Heart right ventricle (tissue), 16 donors: ENCODE results near the gene GFOD1. TPM values are rescaled to one million over a fixed set of nuclear protein-coding genes. Genes with fewer than 3 reads are reported as not detected.

Source experiments
- ATAC-seq, 8 donors: fragments of 200-7000 bp; cut with Tn5 transposase; one replicate each; pipeline ENCODE4 v1.9.1; 2020; ENCODE audit warnings: mild to moderate bottlenecking in 8 of 8, moderate library complexity in 8 of 8, moderate number of reproducible peaks in 1 of 8
- DNase-seq, 2 donors: peaks; one replicate each; pipeline ENCODE4 v3.0.0-alpha.2; 2020
- H3K27ac ChIP-seq, 10 donors: fragments of 200-600 bp; sonication (generic) in 2 of 10; one replicate each; pipeline versions ENCODE4 v1.5.0 to v1.8.0; 2020 to 2022; ENCODE audit warnings: mild to moderate bottlenecking in 3 of 10
- H3K27me3 ChIP-seq, 7 donors: fragments of 200-600 bp; one replicate each; pipeline ENCODE4 v1.8.0; 2021 to 2022; ENCODE audit warnings: mild to moderate bottlenecking in 2 of 7
- H3K36me3 ChIP-seq, 9 donors: fragments of 200-600 bp; sonication (generic) in 1 of 9; one replicate each; pipeline versions ENCODE4 v1.5.0 to v1.8.0; 2020 to 2022; ENCODE audit warnings: mild to moderate bottlenecking in 2 of 9
- H3K4me1 ChIP-seq, 9 donors: fragments of 200-600 bp; sonication (generic) in 1 of 9; one replicate each; pipeline versions ENCODE4 v1.5.0 to v1.8.0; 2020 to 2022; ENCODE audit warnings: mild to moderate bottlenecking in 4 of 9
- H3K4me3 ChIP-seq, 10 donors: fragments of 200-600 bp; sonication (generic) in 2 of 10; one replicate each; pipeline versions ENCODE4 v1.5.0 to v1.8.0; 2020 to 2022; ENCODE audit warnings: mild to moderate bottlenecking in 7 of 10, moderate library complexity in 2 of 10
- H3K9me3 ChIP-seq, 11 donors: fragments of 200-600 bp in 10 of 11; sonication (generic) in 2 of 11; one replicate each; pipeline versions ENCODE4 v1.5.0 to v1.8.0; 2013 to 2022; ENCODE audit warnings: mild to moderate bottlenecking in 2 of 11, control low read depth in 1 of 11, moderate library complexity in 1 of 11
- WGBS, 2 donors: extraction: QIAGEN DNeasy Blood & Tissue Kit; methylation state at CpG; one replicate each; pipeline ENCODE4 v1.1.7; 2013; ENCODE audit warnings: inconsistent platforms in 1 of 2; 5-methylcytosine and 5-hydroxymethylcytosine counted together
- intact Hi-C, 10 donors: fragments of 100-400 bp; cut with DNase I; formaldehyde crosslinking; loops; one replicate each; pipeline versions ENCODE4 v1.11.1 to v1.14.2; 2022
- polyA plus RNA-seq, 2 donors: library from polyadenylated mRNA; stranded (reverse); fragments of 200-250 nt; gene quantifications; one replicate each; pipeline ENCODE4 v1.2.3, GENCODE V29; 2013
- total RNA-seq, 10 donors: library from RNA; stranded (reverse); fragmentation: NEBNext Ultra II Directional in 3 of 10; extraction: Animal tissue kit (Norgen Biotek cat#: 25700) in 3 of 10; gene quantifications; one replicate each; pipeline versions ENCODE4 v1.2.1 to v1.2.4, GENCODE V29; 2021 to 2023
- TF ChIP-seq, protein P1 (sequence below), 9 donors: fragments of 200-600 bp; sonication (generic) in 2 of 9; IDR thresholded peaks; one replicate each; pipeline versions ENCODE4 v1.5.0 to v1.8.0; 2021 to 2022; ENCODE audit warnings: antibody characterized with exemption in 9 of 9, mild to moderate bottlenecking in 5 of 9, moderate library complexity in 1 of 9
- donor health status: Arrhythmogenic right ventricular cardiomyopathy.
- donor health status: ischemic (EF 13 %, LVEDD 7.1; RV severe dilation, severe dysfunction).
- donor health status: healthy with polysubstance abuse.
- donor health status: DM: no; HTN: yes; CAD: no.
- donor health status: DM: no; HTN: no; CAD: no.
- donor health status: ischemic (EF 25% LVEDD 6.9; RV normal size, moderate dysfunction).
- donor health status: ischemic (EF 25% LVEDD 5.7; RV mildly dilated, moderate dysfunction).
- donor health status: healthy.
- donor health status: DM: yes; HTN: yes; CAD: no.
- donor health status: Ischemic cardiomyopathy.
- donor health status: ischemic (EF 35%, LVEDD 5.7; RV mildly dilated, moderate dysfunction).
- donor health status: nonischemic (EF 11% LVEDD 7.7; RV severe dilation, severe dysfunction).
- donor health status: DM: yes; HTN: yes; CAD: no.
- donor health status: PGD.
- donor health status: ischemic (EF 29% LVEDD 5.4; RV normal size, mild dysfunction).
- donor health status: nonischemic (EF 23%, LVEDD 6.1; RV moderate dilation, normal function).

Gene GFOD1
- total and polyA plus RNA-seq, 12 donors, result 13.8 to 96.5 (median 37.0) TPM

DNA sequence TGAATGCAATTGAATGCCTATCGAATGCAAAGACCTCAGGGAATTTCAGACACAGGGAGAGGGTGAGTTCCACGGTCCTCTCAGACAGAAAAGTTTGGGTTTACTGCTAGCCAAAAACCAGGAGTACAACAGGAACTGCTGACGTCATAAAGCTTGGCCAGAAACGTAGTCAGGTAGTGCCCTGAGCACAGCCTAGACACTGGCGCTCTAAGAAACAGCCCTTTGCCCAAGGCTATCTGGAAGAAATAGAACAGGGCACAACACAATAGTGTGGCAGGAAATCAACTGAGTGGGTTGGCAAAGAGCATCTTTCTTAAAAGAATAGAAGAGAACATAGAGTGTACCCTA is 58.0 kb downstream of the GFOD1 start:
- TF ChIP-seq, protein P1, sequence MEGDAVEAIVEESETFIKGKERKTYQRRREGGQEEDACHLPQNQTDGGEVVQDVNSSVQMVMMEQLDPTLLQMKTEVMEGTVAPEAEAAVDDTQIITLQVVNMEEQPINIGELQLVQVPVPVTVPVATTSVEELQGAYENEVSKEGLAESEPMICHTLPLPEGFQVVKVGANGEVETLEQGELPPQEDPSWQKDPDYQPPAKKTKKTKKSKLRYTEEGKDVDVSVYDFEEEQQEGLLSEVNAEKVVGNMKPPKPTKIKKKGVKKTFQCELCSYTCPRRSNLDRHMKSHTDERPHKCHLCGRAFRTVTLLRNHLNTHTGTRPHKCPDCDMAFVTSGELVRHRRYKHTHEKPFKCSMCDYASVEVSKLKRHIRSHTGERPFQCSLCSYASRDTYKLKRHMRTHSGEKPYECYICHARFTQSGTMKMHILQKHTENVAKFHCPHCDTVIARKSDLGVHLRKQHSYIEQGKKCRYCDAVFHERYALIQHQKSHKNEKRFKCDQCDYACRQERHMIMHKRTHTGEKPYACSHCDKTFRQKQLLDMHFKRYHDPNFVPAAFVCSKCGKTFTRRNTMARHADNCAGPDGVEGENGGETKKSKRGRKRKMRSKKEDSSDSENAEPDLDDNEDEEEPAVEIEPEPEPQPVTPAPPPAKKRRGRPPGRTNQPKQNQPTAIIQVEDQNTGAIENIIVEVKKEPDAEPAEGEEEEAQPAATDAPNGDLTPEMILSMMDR (IDR thresholded peaks at IDR 0.05), result no peak
- ATAC-seq (peak in 1 of 8 donors; percentile 12), DNase-seq (no peak)
- Histone ChIP-seq H3K4me1 (peaks cover 18 to 92% (median 85%) of the 10 kb centered on the region in 9 donors), H3K36me3 (no peaks in the 10 kb centered on the region), H3K27me3 (no peaks in the 10 kb centered on the region), H3K4me3 (no peak overlapping the region), H3K27ac (peak overlapping the region in 7 of 10 donors; percentile 6 to 84 (median 43)), H3K9me3 (no peaks in the 10 kb centered on the region)
- 67 to 77% methylated on average over 5 of the region's 5 CpGs for WGBS, 2 donors
- intact Hi-C loops, result loop anchor here in 1 of 10 donors (10.0 kb wide), 1 partner anchor 55 kb away; the partner anchor contains the start of gene GFOD1

DNA sequence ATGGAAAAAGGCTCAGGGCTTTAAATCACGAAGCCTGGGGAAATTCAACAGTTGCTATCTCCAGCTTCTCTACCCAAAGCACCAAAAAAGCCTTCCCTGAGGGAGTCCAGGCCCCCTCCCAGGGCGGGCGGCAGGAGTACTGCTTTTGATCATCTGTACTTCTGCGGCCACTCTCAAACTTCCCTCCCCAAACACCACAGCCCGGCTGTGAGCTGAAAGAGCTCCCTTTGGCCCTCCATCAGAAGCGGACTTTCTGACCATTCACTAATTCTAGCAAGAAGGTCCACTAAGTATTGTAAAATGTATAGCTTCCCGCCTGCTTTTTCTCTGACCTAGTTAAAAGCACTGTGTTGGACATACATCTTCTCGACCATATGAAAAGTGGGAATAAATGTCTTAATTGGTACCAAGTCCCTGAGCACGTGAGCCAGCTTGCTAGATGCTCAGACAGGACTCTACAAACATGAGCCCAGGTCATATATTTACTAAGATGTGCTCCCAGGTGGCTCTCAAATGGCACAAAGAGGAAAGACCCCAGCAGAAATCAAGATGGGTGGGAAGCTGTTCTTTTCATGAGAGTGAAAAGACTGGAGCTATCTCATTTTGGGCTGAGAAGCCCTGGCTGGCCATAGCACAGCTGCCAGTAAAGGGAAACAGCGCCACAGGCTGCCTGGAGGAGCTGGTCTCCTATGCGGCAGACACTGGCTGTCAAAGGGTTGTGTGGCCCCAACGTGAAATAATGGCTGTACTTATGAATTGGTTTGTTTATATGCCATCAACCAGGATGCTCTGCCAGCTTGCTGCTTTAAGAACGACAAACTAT is 58.6 kb downstream of the GFOD1 start:
- Histone ChIP-seq H3K27ac (peak overlapping the region in 7 of 10 donors; percentile 6 to 84 (median 43)), H3K4me1 (peaks cover 18 to 95% (median 86%) of the 10 kb centered on the region in 9 donors), H3K27me3 (no peaks in the 10 kb centered on the region), H3K36me3 (no peaks in the 10 kb centered on the region), H3K9me3 (no peaks in the 10 kb centered on the region), H3K4me3 (peak overlapping the region in 1 of 10 donors; percentile 13)
- no peak for ATAC-seq
- WGBS, 2 donors, result 86 to 88% methylated on average over 13 of the region's 13 CpGs
- intact Hi-C loops, result loop anchor here in 1 of 10 donors (10.0 kb wide), 1 partner anchor 56 kb away; the partner anchor contains the start of gene GFOD1
- TF ChIP-seq, protein P1 (IDR thresholded peaks at IDR 0.05), result peak in 1 of 9 donors; percentile 2
- no peak for DNase-seq

DNA sequence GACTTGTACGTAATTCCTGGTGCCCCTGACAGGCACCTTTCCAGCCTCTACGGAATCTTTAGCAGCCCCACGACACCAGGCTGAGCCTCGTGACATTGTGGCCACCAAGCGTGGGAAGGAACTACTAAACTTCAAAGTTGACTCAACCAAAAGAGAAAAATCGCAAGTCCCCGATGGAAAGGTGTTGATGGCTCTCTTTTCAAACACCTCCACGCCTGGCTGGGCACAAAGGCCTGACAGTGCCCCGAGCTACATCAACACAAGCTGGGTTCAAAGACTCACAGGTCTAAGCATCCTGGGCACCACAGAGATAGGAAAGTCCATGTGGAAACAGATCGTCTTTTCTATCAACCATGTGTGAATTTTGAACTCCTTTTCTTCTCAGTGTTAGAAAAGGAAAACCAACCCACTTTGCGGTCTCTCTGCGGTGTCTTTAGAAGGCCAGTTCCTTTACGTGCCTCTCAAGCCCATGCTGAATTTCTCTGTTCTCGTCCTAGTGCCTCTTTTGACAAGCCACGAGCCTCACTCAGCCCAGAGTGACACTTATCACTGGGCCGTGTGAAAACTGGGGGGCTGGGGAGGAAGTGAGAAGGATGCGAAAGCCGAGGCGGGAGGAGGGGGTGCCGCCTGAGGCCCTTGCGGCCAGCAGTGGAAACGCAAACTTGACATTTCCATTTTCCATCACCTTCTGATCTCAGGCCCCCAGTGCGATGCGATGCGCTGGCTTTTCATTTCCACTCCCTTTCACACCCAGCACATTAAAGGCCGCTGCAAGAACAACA is 59.4 kb downstream of the GFOD1 start:
- intact Hi-C loops, result loop anchor here in 1 of 10 donors (10.0 kb wide), 1 partner anchor 57 kb away; the partner anchor contains the start of gene GFOD1
- H3K27me3 ChIP-seq, result no peaks in the 10 kb centered on the region
- peak overlapping the region in 8 of 10 donors; percentile 12 to 84 (median 74) for H3K27ac ChIP-seq
- no peaks in the 10 kb centered on the region for H3K9me3 ChIP-seq
- TF ChIP-seq, protein P1 (IDR thresholded peaks at IDR 0.05), result peak in 1 of 9 donors; percentile 20
- H3K4me1 ChIP-seq, result peaks cover 18 to 95% (median 85%) of the 10 kb centered on the region in 9 donors
- no peak for DNase-seq
- no peaks in the 10 kb centered on the region for H3K36me3 ChIP-seq
- peak overlapping the region in 1 of 10 donors; percentile 13 for H3K4me3 ChIP-seq
- WGBS, 2 donors, result 59 to 70% methylated on average over 26 of the region's 26 CpGs
- ATAC-seq, result peak in 1 of 8 donors; percentile 10

DNA sequence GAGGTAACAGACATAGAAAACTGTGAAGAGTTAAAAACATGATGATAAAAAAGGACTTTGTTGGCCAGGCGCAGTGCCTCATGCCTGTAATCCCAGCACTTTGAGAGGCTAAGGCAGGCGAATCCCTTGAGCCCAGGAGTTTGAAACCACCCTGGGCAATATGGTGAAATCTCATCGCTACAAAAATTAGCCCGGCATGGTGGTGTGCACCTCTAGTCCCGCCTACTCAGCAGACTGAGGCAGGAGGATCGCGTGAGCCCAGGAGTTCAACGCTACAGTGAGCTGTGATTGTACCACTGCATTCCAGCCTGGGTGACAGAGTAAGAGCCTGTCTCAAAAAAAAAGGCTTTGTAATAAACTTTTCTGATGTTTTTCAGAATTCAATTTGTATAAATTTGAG is 60.1 kb downstream of the GFOD1 start:
- Histone ChIP-seq H3K27ac (peak overlapping the region in 7 of 10 donors; percentile 12 to 84 (median 78)), H3K4me1 (peaks cover 18 to 95% (median 86%) of the 10 kb centered on the region in 9 donors), H3K9me3 (no peaks in the 10 kb centered on the region), H3K27me3 (no peaks in the 10 kb centered on the region), H3K36me3 (no peaks in the 10 kb centered on the region), H3K4me3 (no peak overlapping the region)
- DNase-seq (no peak), ATAC-seq (no peak)
- WGBS, 2 donors, result 64 to 74% methylated on average over 8 of the region's 8 CpGs
- TF ChIP-seq, protein P1 (IDR thresholded peaks at IDR 0.05), result no peak
- intact Hi-C loops, result loop anchor here in 1 of 10 donors (10.0 kb wide), 1 partner anchor 57 kb away; the partner anchor contains the start of gene GFOD1
